AG10803 (cell line): ENCODE data around the gene LDLRAP1.

ENCODE experiments used
- DNase-seq: peaks from one replicate; pipeline ENCODE4 v3.0.0; 2010; ENCODE audit warnings: low read depth
- H3K4me3 ChIP-seq: 2 replicates; pipeline ENCODE4 v1.5.1; 2011; ENCODE audit warnings: mild to moderate bottlenecking, low read length, control low read depth
- TF ChIP-seq, protein P1 (sequence below): conservative IDR thresholded peaks from 2 replicates; pipeline ENCODE4 v1.5.1; 2011; ENCODE audit warnings: mild to moderate bottlenecking, low read length, control low read depth, inconsistent platforms

The LDLRAP1 gene

GRCh38 chr1:25544243-25544764 lies 898 bp downstream of the LDLRAP1 start:
- DNase-seq: no peak
- H3K4me3 ChIP-seq: peak overlapping the region; percentile 73
- TF ChIP-seq, protein P1, sequence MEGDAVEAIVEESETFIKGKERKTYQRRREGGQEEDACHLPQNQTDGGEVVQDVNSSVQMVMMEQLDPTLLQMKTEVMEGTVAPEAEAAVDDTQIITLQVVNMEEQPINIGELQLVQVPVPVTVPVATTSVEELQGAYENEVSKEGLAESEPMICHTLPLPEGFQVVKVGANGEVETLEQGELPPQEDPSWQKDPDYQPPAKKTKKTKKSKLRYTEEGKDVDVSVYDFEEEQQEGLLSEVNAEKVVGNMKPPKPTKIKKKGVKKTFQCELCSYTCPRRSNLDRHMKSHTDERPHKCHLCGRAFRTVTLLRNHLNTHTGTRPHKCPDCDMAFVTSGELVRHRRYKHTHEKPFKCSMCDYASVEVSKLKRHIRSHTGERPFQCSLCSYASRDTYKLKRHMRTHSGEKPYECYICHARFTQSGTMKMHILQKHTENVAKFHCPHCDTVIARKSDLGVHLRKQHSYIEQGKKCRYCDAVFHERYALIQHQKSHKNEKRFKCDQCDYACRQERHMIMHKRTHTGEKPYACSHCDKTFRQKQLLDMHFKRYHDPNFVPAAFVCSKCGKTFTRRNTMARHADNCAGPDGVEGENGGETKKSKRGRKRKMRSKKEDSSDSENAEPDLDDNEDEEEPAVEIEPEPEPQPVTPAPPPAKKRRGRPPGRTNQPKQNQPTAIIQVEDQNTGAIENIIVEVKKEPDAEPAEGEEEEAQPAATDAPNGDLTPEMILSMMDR: no peak

DNA sequence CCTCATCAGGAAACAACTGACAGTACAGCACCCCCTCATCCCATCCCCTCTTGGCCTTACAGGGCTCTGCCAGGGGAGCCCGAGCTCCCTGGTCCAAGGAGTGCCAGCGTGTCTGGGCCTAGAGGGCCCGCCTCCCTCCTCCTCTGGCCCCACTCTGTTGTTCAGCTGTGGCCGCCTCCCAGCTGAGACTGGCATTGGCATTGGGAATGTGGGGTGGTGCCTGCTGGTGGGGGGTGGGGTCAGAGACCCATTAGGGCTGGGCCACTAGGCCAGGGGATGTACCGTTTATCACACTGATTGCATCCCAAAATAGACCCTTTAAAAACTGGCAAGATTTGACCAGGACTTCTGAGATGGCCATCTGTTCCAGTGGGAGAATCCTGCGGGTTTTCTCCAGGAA lies 1.4 kb downstream of the LDLRAP1 start:
- H3K4me3 ChIP-seq: peak overlapping the region; percentile 73
- DNase-seq: peak; percentile 36
- TF ChIP-seq, protein P1: no peak

- H3K4me3 ChIP-seq: no peak overlapping the region
- no peak for DNase-seq
- TF ChIP-seq, protein P1: no peak
Measured at GRCh38 chr1:25545767-25546166, 2.4 kb downstream of the LDLRAP1 start.

- H3K4me3 ChIP-seq: no peak overlapping the region
- TF ChIP-seq, protein P1: no peak
- DNase-seq: no peak
Measured at GRCh38 chr1:25546193-25546592, 2.8 kb downstream of the LDLRAP1 start.

DNA sequence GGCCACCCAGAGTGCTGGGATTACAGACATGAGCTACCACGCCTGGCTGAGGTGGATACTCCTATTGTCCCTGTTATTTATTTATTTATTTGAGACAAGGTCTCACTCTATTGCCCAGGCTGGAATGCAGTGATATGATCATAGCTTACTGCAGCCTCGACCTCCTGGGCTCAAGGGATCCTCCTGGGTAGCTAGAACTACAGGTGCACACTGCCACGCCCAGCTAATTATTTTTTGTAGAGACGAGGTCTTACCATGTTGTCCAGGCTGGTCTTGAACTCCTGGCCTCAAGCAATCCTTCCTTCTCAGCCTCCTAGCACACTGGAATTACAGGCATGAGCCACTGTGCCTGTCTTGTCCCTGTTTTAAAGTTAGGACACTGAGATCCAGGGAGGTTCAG lies 5.2 kb downstream of the LDLRAP1 start:
- H3K4me3 ChIP-seq: no peak overlapping the region
- TF ChIP-seq, protein P1: no peak
- no peak for DNase-seq

DNA sequence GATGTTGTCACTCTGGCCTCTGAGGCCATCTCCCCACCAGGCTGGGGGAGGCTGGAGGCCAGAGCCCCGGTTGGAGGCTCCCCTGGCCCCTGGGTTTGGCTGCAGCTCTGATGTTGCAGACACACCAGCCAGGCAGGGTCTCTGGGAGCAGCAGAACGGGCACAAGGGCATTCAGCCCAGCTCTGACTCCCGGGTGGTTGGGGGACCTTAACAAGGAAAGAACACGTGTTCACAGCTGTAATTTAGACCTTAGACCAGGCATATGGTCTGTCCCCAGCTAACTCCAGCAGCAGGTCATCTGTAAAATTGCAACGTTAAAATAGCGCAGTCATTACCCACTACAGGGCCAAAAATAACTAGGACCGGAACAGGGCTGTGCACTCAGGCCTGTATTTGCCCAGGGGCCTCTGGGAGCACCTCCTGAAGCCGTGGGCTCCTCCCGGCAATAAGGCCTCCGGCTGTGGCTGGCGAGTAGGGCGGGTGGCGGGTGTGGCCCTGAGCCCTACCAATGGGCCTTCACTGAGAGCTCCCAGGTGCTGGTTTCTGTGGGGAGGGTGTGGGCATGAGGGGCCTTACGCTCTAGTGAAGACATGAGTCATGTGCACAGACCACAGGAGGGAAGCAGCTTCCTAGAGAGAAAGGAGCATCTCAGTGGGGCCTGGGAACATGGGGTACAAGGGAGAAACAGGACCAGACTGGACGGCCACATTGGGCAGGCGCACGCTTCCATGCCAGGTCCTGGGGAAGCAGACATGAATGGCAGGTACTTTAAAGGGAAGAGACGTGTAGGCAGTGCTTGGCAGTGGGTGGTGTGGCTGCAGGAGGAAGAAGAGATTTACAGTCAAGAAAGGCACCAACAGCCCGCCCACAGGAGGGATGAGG lies 6.1 kb downstream of the LDLRAP1 start:
- H3K4me3 ChIP-seq: no peak overlapping the region
- DNase-seq: no peak
- TF ChIP-seq, protein P1: no peak

- TF ChIP-seq, protein P1: no peak
- peak; percentile 19 for DNase-seq
- no peak overlapping the region for H3K4me3 ChIP-seq
Measured at GRCh38 chr1:25550155-25550506, 6.7 kb downstream of the LDLRAP1 start.
